A673 (cell line): ENCODE data around the gene RNF215.

Experiments used
- CTCF ChIP-seq: fragments of 300-800, 200-600 bp; sonication (generic); conservative IDR thresholded peaks from 2 replicates; pipeline ENCODE4 v1.5.1; 2017; ENCODE audit warnings: low read depth, mild to moderate bottlenecking, antibody characterized with exemption, low read length, moderate library complexity, mixed read lengths
- EZH2 ChIP-seq: fragments of 200-600 bp; sonication (generic); IDR thresholded peaks from 2 replicates; pipeline ENCODE4 v1.6.1; 2017; ENCODE audit warnings: borderline replicate concordance, low read depth, mild to moderate bottlenecking, mixed read lengths, antibody characterized with exemption, low read length; ENCODE audit not compliant: poor library complexity, severe bottlenecking

- TF ChIP-seq CTCF (no peak), EZH2 (no peak)
Measured at GRCh38 chr22:30356449-30357235, 30.6 kb downstream of the RNF215 start, which contains the start of the genes CCDC157 and SF3A1.
